HG02840 (cell line): Measurements from ENCODE around the gene NBEA.

Source experiments
- ATAC-seq: cut with Tn5 transposase; IDR thresholded peaks from one replicate; pipeline ENCODE4 v1.9.1; 2021; ENCODE audit warnings: mild to moderate bottlenecking, moderate library complexity, moderate number of reproducible peaks; ENCODE audit not compliant: unreplicated experiment, low FRiP score

Gene NBEA

DNA sequence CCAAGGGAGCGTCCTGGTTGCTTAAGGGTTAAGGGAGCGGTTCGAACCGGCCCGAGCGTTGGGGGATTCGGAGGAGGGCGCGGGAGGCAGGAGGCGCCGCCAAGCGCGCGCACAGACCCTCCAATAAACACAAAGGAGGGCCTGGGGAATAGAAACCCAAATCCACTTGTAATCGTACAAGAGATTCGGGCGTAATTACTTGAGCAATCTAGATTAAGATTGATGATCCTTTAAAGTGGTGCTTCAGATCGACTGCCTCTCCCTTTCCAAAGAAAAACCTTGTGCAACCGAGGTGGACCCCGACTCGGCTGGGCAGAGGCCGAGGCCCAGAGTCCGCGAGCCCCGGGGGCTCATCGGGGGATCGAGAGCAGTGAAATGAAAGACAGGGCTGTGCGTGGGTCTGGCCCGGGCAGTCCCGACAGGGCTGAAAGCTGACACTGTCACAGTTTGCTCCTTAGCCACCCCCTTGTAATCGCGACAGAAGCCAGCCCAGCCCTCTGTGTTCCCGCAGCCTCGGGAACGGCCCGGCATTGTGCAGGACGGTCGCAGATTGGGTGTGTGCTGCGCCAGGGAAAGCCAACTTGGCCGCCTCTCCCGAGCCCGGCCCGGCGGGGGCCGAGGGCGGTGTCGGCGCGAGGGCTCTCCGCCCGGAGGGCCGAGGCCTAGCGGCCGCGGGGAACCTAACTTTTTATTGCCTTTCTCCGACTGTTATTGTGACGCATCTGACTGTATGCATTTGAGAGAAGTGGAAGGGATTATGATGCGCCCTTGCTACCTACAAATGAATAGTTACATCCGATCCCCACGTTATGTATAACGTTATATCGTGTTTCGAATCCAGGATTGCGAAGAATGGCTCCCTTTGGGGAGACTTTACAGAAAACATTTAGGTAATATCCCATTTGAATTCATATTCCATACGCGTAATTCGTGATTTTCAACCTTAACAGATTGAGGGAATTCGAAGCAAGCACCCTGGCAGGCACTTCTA, 528.9 kb downstream of the NBEA start:
- ATAC-seq = no peak

DNA sequence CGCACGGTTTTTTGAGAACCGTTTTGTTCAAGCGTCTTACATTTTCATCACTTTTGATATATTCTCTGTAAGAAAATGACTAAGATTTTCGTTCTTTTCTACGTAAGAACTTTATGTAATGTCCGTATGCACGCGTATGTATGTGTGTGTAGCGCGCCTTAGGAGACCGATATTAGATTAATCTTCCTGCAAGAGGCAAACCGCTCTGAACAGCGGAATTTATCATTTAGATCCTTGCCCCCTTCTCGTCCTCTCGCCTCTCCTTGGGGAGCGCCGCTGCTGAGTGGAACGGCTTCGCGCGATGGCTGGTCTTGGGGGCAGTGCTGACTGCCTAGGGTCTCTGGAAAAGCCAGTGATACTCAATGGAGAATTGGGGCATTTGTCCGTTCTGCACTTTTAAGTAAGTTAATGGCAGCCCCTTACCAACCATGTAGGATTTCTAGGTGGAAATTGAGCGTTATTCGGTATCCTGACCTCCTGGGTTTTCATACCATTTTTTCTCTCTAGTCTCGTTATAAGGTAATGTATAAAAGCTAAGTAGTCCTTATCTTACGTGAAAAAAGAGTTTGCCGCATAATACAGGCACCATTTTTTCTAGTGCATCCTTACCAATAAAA, 529.7 kb downstream of the NBEA start:
- ATAC-seq = no peak

DNA sequence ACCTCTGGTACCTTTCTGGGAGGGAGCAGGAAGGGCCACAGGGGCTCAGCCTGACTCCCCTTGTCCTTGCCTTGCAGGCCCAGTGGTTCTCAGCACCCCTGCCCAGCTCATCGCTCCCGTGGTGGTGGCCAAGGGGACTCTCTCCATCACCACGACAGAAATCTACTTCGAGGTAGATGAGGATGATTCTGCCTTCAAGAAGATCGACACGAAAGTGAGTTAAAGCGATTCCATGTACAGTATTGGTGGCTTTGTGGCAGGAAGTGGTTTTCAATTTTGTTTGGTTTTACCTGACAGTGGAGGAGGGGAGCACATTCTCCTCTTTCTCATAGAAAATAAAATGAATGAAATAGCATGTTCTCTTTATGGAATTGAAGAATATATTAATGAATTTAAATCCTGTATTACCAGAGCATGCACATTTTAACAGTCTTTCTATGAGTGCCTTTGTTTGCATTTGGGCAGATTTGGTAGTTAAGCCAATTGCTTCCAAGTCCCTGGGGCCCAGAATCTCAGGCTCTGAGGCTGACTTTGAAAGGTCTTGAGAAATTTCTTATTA, 530.3 kb downstream of the NBEA start:
- no peak for ATAC-seq

DNA sequence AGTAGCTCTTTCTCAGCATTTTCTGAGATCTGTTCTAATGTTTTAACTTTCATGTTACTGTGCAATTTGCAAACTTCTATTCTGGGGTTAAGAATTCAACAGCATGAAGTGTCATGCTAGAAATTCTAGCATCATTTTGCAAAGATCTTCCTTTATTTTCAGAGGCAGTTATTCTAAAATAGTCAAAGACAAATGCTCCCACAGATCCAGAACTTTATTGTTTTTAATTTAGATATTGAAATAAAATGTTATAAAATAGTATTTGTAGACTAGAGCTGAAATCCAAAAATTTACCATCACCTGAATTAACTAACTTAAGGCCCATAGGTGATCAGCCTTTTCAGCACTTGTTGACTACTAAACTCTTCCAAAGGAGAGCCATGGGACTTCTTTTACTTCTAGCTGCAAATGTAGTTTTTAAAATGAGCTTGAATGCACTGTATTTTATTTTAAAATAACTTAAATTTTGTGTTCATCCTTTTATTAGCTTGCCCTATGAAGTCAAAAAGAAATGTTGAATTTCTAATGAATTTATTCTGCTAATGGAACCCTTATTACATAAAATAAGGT, 531.2 kb downstream of the NBEA start:
- ATAC-seq = no peak

GRCh38 chr13:35473802-35474201, 531.7 kb downstream of the NBEA start:
- no peak for ATAC-seq

DNA sequence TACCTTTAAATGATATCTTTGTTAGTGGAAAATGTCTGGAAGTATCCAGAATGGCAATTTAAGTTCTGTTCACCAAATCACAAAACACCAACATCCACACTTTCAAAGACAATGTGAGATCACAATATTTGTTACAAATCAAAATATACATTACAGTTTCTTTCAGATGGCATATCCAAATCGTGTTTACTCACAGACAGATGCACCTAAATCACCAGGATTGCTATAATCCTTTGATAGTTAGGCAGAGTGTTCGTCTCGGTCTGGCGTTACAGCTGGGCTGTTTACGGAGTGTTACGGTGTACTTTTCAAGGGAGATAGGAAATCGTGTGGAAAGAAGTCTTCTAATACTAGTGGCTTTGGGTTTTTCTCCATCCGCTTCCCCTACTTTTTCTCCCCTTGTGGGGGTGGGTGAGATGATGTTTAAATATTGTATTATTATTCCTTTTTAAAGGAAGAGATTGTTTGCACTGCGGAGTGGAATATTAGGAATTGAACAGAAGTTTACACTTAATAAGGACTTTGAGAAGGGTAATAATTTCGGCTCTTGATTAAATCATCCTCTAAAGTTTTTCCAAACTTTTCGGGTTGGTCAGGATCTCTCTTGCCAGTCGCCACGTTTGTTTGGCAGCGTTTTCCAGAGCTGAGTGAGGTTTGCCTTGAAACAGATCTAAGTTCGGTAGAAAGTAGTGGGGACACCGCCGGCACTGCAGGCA, 532.6 kb downstream of the NBEA start:
- no peak for ATAC-seq

GRCh38 chr13:35475212-35475959, 533.3 kb downstream of the NBEA start:
- no peak for ATAC-seq

DNA sequence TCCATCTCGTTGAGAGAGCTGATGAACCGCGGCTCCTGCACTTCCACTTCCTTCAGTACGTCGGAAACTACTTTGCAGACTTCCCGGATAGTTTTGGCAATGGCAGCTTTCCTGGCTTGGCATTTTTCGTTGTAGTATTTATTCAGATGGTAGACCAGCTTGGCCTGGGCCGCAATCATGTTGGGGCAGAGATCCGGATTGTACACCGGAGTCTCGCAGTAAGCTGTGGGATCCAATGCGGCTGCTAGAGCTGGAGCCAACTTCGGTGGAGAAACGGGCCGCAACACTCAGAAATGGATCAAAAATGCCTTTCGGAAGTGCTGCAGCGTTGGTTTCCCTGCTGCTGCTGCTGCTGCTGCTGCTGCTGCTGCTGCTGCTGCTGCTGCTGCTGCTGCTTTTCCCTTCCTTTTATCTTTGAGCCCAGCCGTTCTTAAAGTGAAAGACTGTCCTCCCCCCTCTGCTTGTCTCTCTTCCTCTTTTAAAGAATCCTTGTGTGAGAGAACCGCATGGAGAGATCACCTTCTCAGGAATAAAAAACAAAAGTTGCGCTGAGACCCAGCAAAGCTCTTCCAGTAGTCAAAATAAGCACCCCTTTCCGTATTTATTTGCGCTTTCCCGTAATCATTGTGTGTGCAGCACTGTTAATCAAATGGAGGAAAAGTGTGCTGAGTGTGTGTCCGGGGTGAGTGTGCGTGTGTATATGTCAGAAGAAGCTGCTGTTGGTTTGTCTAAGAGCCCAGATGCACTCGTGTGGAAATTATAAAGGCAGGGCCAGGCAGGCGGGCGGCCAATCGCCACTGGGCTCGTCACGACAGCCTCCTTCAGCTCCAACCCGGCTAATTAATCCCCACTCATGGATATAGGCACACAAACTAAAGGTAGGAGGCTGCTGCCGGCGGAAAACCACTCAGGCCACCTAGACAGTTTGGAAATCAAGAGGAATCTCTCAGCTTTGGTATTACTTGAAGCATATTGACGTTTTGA, 534.2 kb downstream of the NBEA start, which contains the start of gene MAB21L1:
MAB21L1 (minus strand) TSS at position 730 of the 984 bp plus-strand sequence; CDS start at position 179, 551 bp downstream.
- ATAC-seq = no peak

- ATAC-seq = no peak
These were observed 535.4 kb downstream of the NBEA start for GRCh38 chr13:35477386-35477946.

- ATAC-seq = no peak
These were observed 536.4 kb downstream of the NBEA start for GRCh38 chr13:35478271-35479037.

- no peak for ATAC-seq
These were observed 537.0 kb downstream of the NBEA start for GRCh38 chr13:35479038-35479492.

- no peak for ATAC-seq
These were observed 537.6 kb downstream of the NBEA start for GRCh38 chr13:35479706-35480105.

GRCh38 chr13:35480346-35480745, 538.3 kb downstream of the NBEA start:
- no peak for ATAC-seq

DNA sequence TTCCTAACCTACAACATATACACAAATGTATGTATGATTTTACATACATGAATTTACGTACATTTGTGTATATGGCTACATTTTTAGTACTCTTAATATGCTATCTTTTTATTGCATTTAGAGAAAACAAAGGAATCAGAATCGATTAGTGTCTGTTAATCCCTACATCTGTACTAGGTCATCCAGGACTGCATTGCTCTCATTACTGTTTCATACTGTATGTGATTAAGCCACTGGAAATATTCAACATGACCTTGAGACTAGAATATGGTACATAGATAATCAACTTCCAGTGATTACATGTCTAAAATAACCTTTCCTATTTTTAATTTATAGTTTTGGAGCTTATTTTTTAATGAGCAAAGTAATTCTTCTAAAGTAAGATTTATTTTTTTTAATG, 539.7 kb downstream of the NBEA start:
- no peak for ATAC-seq

- no peak for ATAC-seq
These were observed 540.5 kb downstream of the NBEA start for GRCh38 chr13:35482527-35482926.

DNA sequence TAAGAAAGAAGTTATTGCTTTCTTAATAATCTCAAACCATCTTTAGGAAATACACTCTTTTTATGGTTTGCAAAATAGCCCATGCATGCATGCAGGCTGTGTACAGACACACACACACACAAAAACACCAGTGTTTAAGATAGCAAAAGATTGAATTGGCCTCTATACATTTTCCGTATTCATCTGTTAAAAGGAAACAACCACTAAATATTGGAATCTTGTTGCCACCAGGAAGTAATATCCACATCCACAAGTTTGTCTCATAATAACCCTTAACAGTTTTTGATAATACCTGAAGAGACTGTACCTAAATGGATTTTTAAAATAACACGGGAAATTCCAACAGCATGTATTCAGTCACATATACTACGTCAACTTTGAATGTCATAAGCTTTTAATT, 541.7 kb downstream of the NBEA start:
- no peak for ATAC-seq

DNA sequence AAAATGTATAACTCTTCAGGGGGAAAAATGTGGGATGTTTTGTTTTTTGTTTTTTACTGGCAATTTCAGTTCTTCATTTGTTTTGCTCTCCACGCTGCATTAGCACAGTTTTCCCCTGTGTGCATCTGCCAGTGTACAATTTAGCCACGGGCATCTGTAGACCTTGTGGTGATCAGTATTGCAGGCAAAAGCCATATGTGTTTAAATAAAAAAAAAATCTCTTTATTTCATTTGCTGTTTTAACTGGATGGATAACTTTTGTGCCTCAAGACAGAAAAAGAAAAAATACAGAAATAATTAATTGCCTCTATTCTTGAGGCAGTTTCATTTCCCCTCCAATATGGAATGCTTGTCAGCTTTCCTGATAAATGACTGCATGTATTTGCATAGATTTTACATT, 542.3 kb downstream of the NBEA start:
- no peak for ATAC-seq
